B cell (primary cell): ENCODE measurements around the gene GRID1.

Experiments used
- CTCF ChIP-seq: fragments of 200-600 bp; IDR thresholded peaks from one replicate; pipeline ENCODE4 v1.8.0; 2022; ENCODE audit warnings: antibody characterized with exemption, mild to moderate bottlenecking
- EZH2 ChIP-seq: IDR thresholded peaks from 2 replicates; pipeline ENCODE4 v1.6.1; 2012; ENCODE audit warnings: borderline replicate concordance, low read depth, mild to moderate bottlenecking, moderate library complexity, low read length; ENCODE audit not compliant: insufficient read depth, poor library complexity, severe bottlenecking

- TF ChIP-seq CTCF (no peak), EZH2 (no peak)
Measured at GRCh38 chr10:86138551-86139065, 228.0 kb downstream of the GRID1 start.
